ENCODE measurements around the gene FASTK.

The FASTK gene

DNA sequence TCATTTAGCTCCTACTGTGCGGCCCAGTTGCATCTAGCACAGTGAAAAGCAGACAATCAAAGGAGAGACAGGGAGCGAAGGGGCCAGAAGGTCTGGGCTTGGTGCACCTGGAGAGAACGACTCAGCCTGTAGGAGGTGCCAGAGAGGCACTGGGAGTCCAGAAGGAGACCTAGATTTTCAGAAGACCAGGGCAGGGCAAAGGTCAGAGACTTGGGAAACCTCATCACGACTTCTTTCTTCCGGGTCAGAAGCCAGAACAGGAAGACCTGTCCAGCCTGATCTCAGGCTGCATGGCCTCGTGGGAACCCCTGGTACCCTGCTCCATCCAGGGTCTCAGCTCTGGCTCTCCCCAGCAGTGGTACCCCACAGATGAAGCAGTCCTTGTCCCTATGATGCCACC is 10.8 kb upstream of the FASTK start:
- TF ChIP-seq BACH2 (CRISPR knock-in tag; IDR thresholded peaks at IDR 0.05; ENCODE audit: borderline replicate concordance) (no peak), ZC3H10 (CRISPR knock-in tag; IDR thresholded peaks at IDR 0.05) (no peak), TOX (CRISPR knock-in tag; IDR thresholded peaks at IDR 0.05; ENCODE audit: borderline replicate concordance) (no peak), CSDC2 (CRISPR knock-in tag; IDR thresholded peaks at IDR 0.05) (no peak), TCF4 (CRISPR knock-in tag; IDR thresholded peaks at IDR 0.05; ENCODE audit: borderline replicate concordance) (no peak), ARNTL (CRISPR knock-in tag; IDR thresholded peaks at IDR 0.05; ENCODE audit: borderline replicate concordance, low read depth) (no peak), ZNF565 (CRISPR knock-in tag; conservative IDR thresholded peaks at IDR 0.05; ENCODE audit: low read depth) (no peak), RARB (CRISPR knock-in tag; IDR thresholded peaks at IDR 0.05) (no peak), ZNF70 (CRISPR knock-in tag; IDR thresholded peaks at IDR 0.05) (no peak), OSR1 (CRISPR knock-in tag; IDR thresholded peaks at IDR 0.05) (no peak), ISL1 (CRISPR knock-in tag; IDR thresholded peaks at IDR 0.05) (no peak), ZFP3 (CRISPR knock-in tag; IDR thresholded peaks at IDR 0.05) (no peak), SNAI2 (CRISPR knock-in tag; IDR thresholded peaks at IDR 0.05) (no peak), ESRRG (CRISPR knock-in tag; IDR thresholded peaks at IDR 0.05) (no peak), ZNF8 (CRISPR knock-in tag; IDR thresholded peaks at IDR 0.05) (no peak)
- TF ChIP-seq, protein P1, sequence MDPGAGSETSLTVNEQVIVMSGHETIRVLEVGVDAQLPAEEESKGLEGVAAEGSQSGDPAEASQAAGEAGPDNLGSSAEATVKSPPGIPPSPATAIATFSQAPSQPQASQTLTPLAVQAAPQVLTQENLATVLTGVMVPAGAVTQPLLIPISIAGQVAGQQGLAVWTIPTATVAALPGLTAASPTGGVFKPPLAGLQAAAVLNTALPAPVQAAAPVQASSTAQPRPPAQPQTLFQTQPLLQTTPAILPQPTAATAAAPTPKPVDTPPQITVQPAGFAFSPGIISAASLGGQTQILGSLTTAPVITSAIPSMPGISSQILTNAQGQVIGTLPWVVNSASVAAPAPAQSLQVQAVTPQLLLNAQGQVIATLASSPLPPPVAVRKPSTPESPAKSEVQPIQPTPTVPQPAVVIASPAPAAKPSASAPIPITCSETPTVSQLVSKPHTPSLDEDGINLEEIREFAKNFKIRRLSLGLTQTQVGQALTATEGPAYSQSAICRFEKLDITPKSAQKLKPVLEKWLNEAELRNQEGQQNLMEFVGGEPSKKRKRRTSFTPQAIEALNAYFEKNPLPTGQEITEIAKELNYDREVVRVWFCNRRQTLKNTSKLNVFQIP (CRISPR knock-in tag; IDR thresholded peaks at IDR 0.05; ENCODE audit: borderline replicate concordance, low read depth), result no peak
- TF ChIP-seq, protein P2, sequence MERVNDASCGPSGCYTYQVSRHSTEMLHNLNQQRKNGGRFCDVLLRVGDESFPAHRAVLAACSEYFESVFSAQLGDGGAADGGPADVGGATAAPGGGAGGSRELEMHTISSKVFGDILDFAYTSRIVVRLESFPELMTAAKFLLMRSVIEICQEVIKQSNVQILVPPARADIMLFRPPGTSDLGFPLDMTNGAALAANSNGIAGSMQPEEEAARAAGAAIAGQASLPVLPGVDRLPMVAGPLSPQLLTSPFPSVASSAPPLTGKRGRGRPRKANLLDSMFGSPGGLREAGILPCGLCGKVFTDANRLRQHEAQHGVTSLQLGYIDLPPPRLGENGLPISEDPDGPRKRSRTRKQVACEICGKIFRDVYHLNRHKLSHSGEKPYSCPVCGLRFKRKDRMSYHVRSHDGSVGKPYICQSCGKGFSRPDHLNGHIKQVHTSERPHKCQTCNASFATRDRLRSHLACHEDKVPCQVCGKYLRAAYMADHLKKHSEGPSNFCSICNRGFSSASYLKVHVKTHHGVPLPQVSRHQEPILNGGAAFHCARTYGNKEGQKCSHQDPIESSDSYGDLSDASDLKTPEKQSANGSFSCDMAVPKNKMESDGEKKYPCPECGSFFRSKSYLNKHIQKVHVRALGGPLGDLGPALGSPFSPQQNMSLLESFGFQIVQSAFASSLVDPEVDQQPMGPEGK (CRISPR knock-in tag; IDR thresholded peaks at IDR 0.05; ENCODE audit: borderline replicate concordance), result no peak
- TF ChIP-seq, protein P3, sequence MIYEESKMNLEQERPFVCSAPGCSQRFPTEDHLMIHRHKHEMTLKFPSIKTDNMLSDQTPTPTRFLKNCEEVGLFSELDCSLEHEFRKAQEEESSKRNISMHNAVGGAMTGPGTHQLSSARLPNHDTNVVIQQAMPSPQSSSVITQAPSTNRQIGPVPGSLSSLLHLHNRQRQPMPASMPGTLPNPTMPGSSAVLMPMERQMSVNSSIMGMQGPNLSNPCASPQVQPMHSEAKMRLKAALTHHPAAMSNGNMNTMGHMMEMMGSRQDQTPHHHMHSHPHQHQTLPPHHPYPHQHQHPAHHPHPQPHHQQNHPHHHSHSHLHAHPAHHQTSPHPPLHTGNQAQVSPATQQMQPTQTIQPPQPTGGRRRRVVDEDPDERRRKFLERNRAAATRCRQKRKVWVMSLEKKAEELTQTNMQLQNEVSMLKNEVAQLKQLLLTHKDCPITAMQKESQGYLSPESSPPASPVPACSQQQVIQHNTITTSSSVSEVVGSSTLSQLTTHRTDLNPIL (CRISPR knock-in tag; IDR thresholded peaks at IDR 0.05; ENCODE audit: low read depth), result no peak
- TF ChIP-seq, protein P4, sequence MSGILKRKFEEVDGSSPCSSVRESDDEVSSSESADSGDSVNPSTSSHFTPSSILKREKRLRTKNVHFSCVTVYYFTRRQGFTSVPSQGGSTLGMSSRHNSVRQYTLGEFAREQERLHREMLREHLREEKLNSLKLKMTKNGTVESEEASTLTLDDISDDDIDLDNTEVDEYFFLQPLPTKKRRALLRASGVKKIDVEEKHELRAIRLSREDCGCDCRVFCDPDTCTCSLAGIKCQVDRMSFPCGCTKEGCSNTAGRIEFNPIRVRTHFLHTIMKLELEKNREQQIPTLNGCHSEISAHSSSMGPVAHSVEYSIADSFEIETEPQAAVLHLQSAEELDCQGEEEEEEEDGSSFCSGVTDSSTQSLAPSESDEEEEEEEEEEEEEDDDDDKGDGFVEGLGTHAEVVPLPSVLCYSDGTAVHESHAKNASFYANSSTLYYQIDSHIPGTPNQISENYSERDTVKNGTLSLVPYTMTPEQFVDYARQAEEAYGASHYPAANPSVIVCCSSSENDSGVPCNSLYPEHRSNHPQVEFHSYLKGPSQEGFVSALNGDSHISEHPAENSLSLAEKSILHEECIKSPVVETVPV (CRISPR knock-in tag; IDR thresholded peaks at IDR 0.05), result no peak
- ATAC-seq, result no peak

DNA sequence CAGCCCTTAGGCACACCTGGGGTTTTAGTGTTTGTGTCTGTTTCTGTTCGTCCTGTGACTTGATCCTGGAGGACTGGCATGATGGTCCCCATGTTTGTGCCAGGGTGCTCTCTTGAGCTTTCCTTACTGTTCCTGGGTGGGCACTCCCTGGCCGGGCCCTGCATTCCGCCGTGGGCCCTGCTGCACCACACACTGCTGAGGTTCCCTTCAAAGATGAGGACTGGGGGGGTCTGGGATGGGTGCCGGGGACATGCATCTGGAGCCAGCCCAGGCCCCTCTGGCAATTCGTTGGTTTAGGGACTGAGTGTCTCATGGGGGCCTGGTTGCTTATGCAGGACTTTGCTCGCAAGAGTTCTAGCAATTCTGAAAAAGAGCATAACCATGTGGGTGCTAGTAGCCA is 10.4 kb upstream of the FASTK start:
- ATAC-seq, result no peak
- TF ChIP-seq OSR1 (CRISPR knock-in tag; IDR thresholded peaks at IDR 0.05) (no peak), ZFP3 (CRISPR knock-in tag; IDR thresholded peaks at IDR 0.05) (no peak), TOX (CRISPR knock-in tag; IDR thresholded peaks at IDR 0.05; ENCODE audit: borderline replicate concordance) (no peak), SNAI2 (CRISPR knock-in tag; IDR thresholded peaks at IDR 0.05) (no peak), ZNF70 (CRISPR knock-in tag; IDR thresholded peaks at IDR 0.05) (no peak), ZNF8 (CRISPR knock-in tag; IDR thresholded peaks at IDR 0.05) (no peak), ZC3H10 (CRISPR knock-in tag; IDR thresholded peaks at IDR 0.05) (no peak)
- TF ChIP-seq, protein P2 (CRISPR knock-in tag; IDR thresholded peaks at IDR 0.05; ENCODE audit: borderline replicate concordance), result no peak
- TF ChIP-seq, protein P3 (CRISPR knock-in tag; IDR thresholded peaks at IDR 0.05; ENCODE audit: low read depth), result no peak
- TF ChIP-seq, protein P5, sequence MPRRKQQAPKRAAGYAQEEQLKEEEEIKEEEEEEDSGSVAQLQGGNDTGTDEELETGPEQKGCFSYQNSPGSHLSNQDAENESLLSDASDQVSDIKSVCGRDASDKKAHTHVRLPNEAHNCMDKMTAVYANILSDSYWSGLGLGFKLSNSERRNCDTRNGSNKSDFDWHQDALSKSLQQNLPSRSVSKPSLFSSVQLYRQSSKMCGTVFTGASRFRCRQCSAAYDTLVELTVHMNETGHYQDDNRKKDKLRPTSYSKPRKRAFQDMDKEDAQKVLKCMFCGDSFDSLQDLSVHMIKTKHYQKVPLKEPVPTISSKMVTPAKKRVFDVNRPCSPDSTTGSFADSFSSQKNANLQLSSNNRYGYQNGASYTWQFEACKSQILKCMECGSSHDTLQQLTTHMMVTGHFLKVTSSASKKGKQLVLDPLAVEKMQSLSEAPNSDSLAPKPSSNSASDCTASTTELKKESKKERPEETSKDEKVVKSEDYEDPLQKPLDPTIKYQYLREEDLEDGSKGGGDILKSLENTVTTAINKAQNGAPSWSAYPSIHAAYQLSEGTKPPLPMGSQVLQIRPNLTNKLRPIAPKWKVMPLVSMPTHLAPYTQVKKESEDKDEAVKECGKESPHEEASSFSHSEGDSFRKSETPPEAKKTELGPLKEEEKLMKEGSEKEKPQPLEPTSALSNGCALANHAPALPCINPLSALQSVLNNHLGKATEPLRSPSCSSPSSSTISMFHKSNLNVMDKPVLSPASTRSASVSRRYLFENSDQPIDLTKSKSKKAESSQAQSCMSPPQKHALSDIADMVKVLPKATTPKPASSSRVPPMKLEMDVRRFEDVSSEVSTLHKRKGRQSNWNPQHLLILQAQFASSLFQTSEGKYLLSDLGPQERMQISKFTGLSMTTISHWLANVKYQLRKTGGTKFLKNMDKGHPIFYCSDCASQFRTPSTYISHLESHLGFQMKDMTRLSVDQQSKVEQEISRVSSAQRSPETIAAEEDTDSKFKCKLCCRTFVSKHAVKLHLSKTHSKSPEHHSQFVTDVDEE (CRISPR knock-in tag; IDR thresholded peaks at IDR 0.05), result no peak

Measured in SK-N-SH treated with all-trans-retinoic acid at 6 μM for 48 hours (cell line).